Lower leg skin (tissue), 3 donors: ENCODE measurements around the gene GART.

ENCODE experiments used
- CTCF ChIP-seq, 3 donors: fragments of 450-650 bp; IDR thresholded peaks; one replicate each; pipeline ENCODE4 v1.5.1; 2016; ENCODE audit warnings: antibody characterized with exemption in 3 of 3, mild to moderate bottlenecking in 3 of 3, moderate library complexity in 2 of 3
- POLR2A ChIP-seq, 2 donors: fragments of 450-650 bp; IDR thresholded peaks; one replicate each; pipeline ENCODE4 v1.6.1; 2016 to 2017; ENCODE audit warnings: antibody characterized with exemption in 2 of 2, mild to moderate bottlenecking in 1 of 2, moderate library complexity in 1 of 2

DNA sequence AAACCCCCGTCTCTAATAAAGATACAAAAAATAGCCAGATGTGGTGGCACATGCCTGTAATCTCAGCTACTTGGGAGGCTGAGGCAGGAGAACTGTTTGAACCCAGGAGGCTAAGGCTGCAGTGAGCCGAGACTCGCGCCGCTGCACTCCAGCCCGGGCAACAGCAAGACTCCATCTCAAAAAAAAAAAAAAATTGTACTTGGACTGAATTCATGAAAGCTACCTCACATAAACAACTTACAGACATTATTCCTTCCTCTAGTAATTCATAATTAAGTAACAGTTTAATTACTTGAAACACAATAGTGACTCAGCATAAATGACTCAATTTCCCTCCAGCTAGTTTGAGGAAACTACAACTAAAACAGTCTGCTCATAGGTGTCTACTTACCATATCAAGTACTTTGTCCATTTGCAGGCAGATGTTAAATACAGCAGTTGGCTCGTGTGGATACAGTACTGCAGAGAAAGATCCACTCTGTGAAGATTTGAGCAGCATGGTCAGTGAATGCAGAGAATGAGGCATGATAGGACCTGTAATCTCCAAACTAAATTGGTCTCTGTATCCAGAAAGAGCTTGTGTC is 37.1 kb upstream of the GART start:
- TF ChIP-seq CTCF (IDR thresholded peaks at IDR 0.05) (no peak), POLR2A (IDR thresholded peaks at IDR 0.05) (no peak)
